Measurements from ENCODE around the gene FBXW4.

Gene FBXW4

DNA sequence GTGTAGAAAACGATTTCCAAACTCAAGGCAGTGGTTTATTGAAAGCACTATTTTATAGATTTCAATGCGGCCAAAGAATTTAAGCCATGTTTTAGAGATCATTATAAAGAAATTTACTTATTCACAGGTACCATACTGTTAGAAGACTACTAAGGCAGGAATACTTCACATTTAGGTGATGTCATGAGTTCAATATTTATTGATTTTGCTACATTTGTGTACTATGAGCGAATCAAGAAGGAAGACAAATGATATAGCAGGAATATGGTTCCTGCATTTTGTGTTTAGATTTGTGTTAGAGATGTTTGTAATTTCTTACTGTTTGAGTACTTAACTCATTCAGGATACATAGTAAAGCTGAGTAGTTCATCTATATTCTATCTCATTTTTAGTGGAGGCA is 1.7 kb upstream of the FBXW4 start:
- DNase-seq (ENCODE audit: low read depth in 2 of 2) = no peak

GRCh38 chr10:101695404-101695890 is 477 bp upstream of the FBXW4 start:
- no peak for DNase-seq (ENCODE audit: low read depth in 2 of 2)

DNA sequence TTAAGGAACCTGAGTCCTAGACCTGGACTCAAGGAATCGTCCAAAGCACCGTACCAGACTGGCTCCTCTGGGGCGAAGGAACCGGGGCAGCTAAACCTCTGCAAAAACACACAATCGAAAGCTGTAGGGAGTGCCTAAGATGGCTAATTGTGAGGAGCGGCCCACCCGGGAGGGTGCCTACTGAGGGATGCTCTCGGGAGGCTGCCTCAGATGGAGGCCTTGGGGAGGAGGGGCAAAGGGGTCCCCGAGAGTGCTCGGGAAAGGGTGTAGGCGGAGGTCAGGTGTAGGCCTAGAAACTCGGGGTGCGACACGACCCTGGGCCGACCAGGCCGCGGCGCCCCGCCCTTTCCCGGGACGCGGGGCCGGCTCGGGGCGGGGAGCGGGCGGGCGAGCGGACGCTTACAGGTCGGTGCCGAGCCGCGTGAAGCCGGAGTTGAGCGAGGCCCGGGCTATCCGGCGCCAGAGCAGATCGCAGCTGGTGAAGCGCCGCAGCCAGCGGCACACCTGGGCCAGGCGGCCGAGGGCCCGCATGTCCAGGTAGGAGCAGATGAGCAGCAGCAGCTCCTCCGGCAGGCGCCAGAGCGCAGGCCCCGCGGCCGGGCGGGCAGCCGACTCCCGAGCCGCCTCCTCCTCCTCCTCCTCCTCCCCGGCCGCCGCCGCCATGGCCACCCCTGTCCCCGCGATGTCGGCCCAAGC is 844 bp downstream of the FBXW4 start:
- DNase-seq (ENCODE audit: low read depth in 2 of 2) = peak; percentile 39 to 58

- DNase-seq (ENCODE audit: low read depth in 2 of 2) = no peak
Measured at GRCh38 chr10:101693651-101693977, 1.4 kb downstream of the FBXW4 start.

GRCh38 chr10:101691081-101691480 is 3.9 kb downstream of the FBXW4 start:
- no peak for DNase-seq (ENCODE audit: low read depth in 2 of 2)

DNA sequence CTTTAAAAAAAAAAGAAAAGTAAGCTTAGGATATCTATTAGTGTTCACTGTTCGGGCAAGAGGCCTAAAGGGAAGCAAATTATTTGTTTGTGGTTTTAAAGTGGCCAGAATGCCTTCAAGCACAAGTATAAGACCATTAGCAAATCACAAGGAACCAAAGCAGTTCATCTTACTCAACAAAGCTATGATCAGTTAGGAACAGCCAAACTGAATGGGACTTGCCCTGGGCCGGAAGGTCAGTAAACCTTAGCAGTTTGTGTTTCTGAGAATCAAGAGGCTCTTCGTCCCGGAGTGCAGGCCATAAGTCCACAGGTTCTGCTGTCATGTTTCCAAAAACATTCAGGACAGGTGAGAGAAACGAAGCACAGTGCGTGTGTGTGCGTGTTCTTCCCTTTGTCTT is 4.5 kb downstream of the FBXW4 start:
- DNase-seq (ENCODE audit: low read depth in 2 of 2) = no peak

DNA sequence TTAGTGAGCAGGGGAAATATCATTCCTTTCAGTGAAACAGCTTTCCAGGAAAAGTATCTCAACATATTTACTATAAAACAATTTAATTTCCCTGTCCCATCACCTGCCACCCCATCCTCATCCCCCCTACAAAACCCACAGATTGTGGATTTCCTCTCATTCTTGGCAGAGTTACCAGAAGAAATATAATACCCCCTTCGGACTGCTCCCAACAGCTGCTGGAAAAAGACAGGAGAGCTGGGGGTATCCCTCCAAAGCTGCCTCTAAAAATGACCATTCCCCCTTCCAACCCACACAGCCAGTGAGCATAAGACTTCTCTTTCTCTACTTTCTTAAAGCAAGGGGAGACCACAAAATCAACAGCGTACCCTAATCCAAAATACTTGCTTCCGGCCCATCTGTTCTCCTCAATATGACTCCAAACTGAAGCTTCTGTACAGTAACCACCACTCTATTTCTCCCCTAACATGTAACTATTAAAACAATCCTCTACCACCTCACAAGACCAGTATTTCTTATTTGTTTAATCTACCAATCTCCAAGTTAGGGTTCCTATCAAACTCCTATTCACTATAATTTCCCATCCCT is 7.8 kb downstream of the FBXW4 start:
- DNase-seq (ENCODE audit: low read depth in 2 of 2) = no peak

- no peak for DNase-seq (ENCODE audit: low read depth in 2 of 2)
Measured at GRCh38 chr10:101686133-101686925, 8.6 kb downstream of the FBXW4 start.

GRCh38 chr10:101684782-101685181 is 10.2 kb downstream of the FBXW4 start:
- no peak for DNase-seq (ENCODE audit: low read depth in 2 of 2)

DNA sequence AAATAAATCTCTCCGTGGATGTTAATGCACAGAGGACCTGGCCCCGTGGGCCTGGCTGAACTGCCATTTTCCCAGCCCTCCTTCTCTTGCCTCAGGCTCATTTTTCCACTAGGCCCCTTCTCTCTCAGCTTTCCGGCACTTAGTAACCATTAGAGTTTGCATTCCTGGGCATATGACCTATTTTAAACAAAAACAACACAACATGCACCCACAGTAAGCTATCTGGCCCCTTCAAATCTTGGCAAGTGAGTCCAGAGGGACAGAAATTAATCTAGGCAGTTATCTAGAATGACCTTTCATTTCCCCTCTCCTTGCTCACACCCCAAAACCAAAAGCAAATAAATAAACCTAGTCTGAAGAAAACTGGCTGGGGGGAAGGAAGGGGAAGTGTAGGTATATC is 11.7 kb downstream of the FBXW4 start:
- no peak for DNase-seq (ENCODE audit: low read depth in 2 of 2)

- DNase-seq (ENCODE audit: low read depth in 2 of 2) = no peak
Measured at GRCh38 chr10:101682172-101682825, 12.7 kb downstream of the FBXW4 start.

DNA sequence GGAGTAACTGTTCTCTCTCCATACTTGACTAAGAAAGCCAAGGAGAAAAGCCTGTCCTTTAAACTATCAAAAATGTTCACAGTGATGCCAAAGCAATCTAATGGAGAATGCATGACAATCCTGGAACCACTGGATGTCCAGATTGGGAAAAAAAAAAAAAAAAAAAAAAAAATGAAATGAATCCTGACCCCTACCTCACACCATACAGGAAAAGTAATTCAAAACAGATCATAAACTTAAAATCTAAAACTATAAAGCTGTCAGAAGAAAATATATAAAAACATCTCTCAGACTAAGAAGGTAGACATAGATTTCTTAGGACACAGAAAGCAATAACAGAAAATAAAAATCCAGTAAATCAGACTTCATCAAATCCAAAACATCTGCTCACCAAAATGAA is 18.4 kb downstream of the FBXW4 start:
- no peak for DNase-seq (ENCODE audit: low read depth in 2 of 2)

- DNase-seq (ENCODE audit: low read depth in 2 of 2) = no peak
Measured at GRCh38 chr10:101675115-101675514, 19.9 kb downstream of the FBXW4 start.

- no peak for DNase-seq (ENCODE audit: low read depth in 2 of 2)
Measured at GRCh38 chr10:101672536-101672935, 22.4 kb downstream of the FBXW4 start.

DNA sequence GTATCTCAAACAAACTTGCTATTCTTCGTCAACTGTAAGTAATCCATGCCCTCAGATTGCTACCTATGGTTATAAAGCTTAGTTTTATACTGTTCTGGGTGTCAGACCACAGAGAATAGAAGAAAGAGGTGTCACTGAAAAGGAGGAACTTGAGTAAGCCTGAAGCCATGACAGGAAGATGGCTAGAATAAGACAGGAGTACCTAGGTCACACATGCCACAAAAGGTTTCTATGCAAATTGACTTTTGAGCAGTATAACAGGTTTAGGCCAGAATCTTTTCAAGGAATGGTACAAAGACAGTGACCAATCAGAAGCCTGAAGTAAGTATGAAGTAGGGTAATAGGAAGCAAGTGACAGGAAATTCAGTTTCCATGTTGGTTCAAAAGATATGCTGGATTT is 23.5 kb downstream of the FBXW4 start:
- no peak for DNase-seq (ENCODE audit: low read depth in 2 of 2)

DNA sequence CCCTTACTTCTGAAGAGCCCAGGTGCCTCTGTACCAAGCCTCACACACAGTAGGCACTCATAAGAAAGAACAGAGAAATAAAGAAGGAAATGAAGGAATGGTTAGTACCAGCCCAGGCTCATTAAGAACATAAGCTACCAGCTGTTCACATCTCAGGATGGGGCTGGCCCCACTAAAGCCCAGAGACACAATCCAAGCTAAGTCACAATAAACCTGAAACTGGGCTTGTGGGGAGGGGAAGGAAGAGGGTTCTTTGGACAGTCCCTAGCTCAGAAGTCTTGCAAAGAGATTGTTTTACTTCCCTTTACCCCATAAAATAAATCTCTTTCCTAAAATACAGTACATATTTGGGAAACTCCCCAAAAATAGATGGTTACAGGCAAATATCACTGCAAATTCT is 24.3 kb downstream of the FBXW4 start:
- DNase-seq (ENCODE audit: low read depth in 2 of 2) = no peak

DNA sequence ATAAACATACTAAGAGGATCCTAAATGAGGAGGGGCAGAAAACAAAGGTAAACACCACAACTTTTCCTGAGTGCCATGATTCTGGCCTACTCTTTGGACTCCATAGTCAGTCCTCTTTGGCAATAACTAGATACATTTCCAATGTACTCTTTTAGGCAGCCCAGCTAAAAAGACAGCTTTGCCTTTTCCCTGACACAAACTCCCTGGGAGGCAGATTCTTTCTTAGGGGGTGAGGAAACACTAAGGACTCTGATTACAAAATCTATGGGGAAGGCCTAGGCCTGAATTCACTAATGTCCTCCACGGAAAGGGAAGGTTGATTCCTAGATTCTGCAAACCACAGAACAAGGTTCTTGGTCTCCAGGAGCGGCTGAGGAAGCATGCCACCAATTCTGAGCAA is 25.8 kb downstream of the FBXW4 start:
- DNase-seq (ENCODE audit: low read depth in 2 of 2) = no peak

GRCh38 chr10:101668566-101668965 is 26.4 kb downstream of the FBXW4 start:
- DNase-seq (ENCODE audit: low read depth in 2 of 2) = no peak

- no peak for DNase-seq (ENCODE audit: low read depth in 2 of 2)
Measured at GRCh38 chr10:101666083-101666482, 28.9 kb downstream of the FBXW4 start.

GRCh38 chr10:101663097-101663496 is 31.9 kb downstream of the FBXW4 start:
- no peak for DNase-seq (ENCODE audit: low read depth in 2 of 2)

DNA sequence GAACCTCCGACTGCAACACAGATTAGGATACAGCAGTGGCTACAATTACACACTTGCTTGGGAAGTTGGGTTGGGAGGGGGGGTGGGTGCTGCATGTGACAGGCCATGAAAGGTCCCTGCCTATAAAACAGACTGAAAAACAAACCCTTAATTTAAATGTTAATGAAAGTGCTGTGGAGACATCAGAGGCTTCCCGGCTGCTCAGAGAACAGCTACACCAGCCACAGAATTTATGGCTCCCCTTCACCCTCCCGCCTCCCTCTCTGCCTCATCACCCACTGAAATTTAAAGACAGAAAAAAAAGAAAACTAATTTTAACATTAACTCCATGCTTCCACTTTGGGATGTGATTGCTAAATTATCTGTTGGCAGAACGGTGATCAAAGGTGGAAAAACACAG is 34.7 kb downstream of the FBXW4 start:
- no peak for DNase-seq (ENCODE audit: low read depth in 2 of 2)

- no peak for DNase-seq (ENCODE audit: low read depth in 2 of 2)
Measured at GRCh38 chr10:101658975-101659374, 36.0 kb downstream of the FBXW4 start.

DNA sequence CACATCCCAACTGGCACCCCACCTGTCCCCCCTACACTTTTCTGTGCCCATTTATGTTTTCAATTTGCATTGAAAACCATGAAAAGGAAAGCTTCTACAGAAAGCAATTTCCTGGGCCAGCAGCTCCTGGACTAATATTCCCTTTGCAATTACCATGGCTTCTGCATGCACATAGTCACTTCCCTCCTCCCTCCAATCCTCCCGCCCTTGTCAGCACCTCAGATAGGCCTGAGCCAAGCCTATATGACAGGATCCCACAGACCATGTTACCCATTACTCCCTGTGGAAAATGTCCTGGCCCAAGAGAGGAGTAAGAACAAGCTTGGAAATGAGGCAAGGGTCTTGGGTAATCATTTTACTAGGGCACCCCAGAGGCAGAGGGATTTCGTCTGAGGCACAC is 38.1 kb downstream of the FBXW4 start:
- no peak for DNase-seq (ENCODE audit: low read depth in 2 of 2)
